Measurements from ENCODE around the gene FYN. TPM values are rescaled to one million over a fixed set of nuclear protein-coding genes. Genes with fewer than 3 reads are reported as not detected.

FYN gene
- total and polyA plus RNA-seq, 2 experiments from 2014 or later, result 95.7 to 104 TPM

DNA sequence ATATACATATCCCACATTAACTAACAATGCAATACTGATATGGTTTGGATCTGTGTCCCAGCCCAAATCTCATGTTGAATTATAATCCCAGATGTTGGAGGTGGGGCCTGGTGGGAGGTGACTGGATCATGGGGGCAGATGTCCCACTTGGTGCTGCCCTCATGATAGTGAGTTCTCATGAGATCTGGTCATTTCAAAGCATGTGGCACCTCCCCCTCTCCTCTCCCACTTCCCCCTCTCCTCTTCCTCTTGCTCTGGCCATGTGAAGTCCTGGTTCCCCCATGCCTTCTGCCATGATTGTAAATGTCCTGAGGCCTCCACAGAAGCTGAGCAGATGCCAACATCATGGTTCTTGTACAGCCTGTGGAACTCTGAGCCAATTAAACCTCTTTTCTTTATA, 71.2 kb downstream of the FYN start:
- DNase-seq (ENCODE audit: low read depth in 1 of 2, low spot score in 1 of 2), result no peak
- Histone ChIP-seq H3K36me3 (no peaks in the 10 kb centered on the region), H3K4me3 (no peak overlapping the region), H3K4me1 (ENCODE audit: low read depth) (no peaks in the 10 kb centered on the region), H3K27me3 (no peaks in the 10 kb centered on the region), H3K27ac (no peak overlapping the region), H3K9me3 (ENCODE audit: low read depth) (no peaks in the 10 kb centered on the region)
- TF ChIP-seq, protein P1, sequence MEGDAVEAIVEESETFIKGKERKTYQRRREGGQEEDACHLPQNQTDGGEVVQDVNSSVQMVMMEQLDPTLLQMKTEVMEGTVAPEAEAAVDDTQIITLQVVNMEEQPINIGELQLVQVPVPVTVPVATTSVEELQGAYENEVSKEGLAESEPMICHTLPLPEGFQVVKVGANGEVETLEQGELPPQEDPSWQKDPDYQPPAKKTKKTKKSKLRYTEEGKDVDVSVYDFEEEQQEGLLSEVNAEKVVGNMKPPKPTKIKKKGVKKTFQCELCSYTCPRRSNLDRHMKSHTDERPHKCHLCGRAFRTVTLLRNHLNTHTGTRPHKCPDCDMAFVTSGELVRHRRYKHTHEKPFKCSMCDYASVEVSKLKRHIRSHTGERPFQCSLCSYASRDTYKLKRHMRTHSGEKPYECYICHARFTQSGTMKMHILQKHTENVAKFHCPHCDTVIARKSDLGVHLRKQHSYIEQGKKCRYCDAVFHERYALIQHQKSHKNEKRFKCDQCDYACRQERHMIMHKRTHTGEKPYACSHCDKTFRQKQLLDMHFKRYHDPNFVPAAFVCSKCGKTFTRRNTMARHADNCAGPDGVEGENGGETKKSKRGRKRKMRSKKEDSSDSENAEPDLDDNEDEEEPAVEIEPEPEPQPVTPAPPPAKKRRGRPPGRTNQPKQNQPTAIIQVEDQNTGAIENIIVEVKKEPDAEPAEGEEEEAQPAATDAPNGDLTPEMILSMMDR (IDR thresholded peaks at IDR 0.05; ENCODE audit: low read depth, low read length), result no peak

DNA sequence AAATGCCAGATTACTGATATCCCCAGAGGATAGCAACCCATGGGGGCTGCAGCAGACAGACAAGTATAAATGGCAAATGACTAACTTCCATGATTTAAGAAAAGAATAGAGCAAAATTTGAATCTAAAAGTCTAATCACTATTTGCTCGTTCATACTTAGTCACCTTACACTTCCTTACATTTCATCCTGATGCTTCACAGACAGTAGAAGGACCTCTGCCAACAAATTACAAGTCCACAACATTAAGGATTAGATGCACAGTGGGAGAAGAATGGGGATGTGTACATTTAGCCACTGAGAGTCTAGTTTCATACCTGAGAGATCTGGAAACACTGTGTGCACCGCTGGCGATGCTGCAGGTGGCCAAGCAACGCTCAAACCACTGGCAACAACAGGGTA, 72.4 kb downstream of the FYN start:
- H3K9me3 ChIP-seq (ENCODE audit: low read depth), result no peaks in the 10 kb centered on the region
- no peaks in the 10 kb centered on the region for H3K4me1 ChIP-seq (ENCODE audit: low read depth)
- H3K4me3 ChIP-seq, result no peak overlapping the region
- TF ChIP-seq, protein P1 (IDR thresholded peaks at IDR 0.05; ENCODE audit: low read depth, low read length), result no peak
- H3K36me3 ChIP-seq, result no peaks in the 10 kb centered on the region
- H3K27me3 ChIP-seq, result no peaks in the 10 kb centered on the region
- DNase-seq (ENCODE audit: low read depth in 1 of 2, low spot score in 1 of 2), result no peak
- H3K27ac ChIP-seq, result no peak overlapping the region

DNA sequence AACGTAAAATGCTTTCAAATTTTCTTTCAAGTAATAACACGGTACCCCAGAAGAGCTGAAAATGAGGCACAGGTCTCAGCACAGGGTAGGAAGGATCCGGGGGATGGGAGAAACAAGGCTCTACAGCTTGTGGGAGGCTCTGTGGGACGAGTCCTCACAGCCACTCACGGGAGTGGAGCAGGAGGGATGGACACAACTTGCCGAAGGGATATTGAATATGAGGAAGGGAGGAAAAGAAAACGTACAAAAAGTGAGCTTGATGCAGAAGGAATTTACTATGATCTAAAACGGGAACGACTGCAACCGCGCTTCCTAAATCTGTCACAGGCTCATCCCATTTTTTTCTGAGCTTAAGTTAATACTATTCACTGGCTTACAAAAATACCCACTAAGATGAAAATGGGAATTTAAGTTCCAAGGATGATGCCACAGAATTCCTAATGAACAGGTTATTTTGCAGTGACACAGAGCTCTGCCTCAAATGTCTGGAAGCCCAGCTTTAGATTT, 72.9 kb downstream of the FYN start:
- Histone ChIP-seq H3K36me3 (no peaks in the 10 kb centered on the region), H3K4me3 (no peak overlapping the region), H3K4me1 (ENCODE audit: low read depth) (no peaks in the 10 kb centered on the region), H3K27ac (no peak overlapping the region), H3K9me3 (ENCODE audit: low read depth) (no peaks in the 10 kb centered on the region), H3K27me3 (no peaks in the 10 kb centered on the region)
- TF ChIP-seq, protein P1 (IDR thresholded peaks at IDR 0.05; ENCODE audit: low read depth, low read length), result no peak
- DNase-seq (ENCODE audit: low read depth in 1 of 2, low spot score in 1 of 2), result no peak

GRCh38 chr6:111799576-111800258, 73.5 kb downstream of the FYN start:
- Histone ChIP-seq H3K27me3 (no peaks in the 10 kb centered on the region), H3K27ac (no peak overlapping the region), H3K36me3 (no peaks in the 10 kb centered on the region), H3K4me1 (ENCODE audit: low read depth) (no peaks in the 10 kb centered on the region), H3K4me3 (no peak overlapping the region), H3K9me3 (ENCODE audit: low read depth) (no peaks in the 10 kb centered on the region)
- no peak for DNase-seq (ENCODE audit: low read depth in 1 of 2, low spot score in 1 of 2)
- TF ChIP-seq, protein P1 (IDR thresholded peaks at IDR 0.05; ENCODE audit: low read depth, low read length), result peak; percentile 4

DNA sequence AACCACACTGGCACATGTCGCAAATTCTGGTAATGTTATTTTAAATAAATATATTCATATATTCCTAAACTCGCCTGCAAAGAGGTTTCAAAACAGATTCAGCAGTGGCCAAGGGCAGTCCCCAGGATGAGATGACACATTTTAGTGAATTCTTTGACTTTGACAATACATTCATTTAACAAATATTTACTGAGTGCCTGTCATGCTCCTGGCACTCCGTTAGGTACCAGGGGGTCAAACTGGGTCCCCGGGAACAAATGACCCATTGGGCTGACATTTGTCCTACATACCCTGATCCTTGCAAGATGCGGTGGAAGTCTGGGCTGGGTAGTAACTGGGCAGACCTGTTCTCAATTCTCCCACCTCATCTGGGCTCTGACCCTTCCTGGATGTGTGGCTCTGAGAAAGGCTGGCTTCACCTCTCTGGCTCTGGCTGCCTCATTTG, 74.9 kb downstream of the FYN start:
- DNase-seq (ENCODE audit: low read depth in 1 of 2, low spot score in 1 of 2), result no peak
- Histone ChIP-seq H3K4me1 (ENCODE audit: low read depth) (no peaks in the 10 kb centered on the region), H3K27me3 (no peaks in the 10 kb centered on the region), H3K4me3 (no peak overlapping the region), H3K36me3 (no peaks in the 10 kb centered on the region), H3K27ac (no peak overlapping the region), H3K9me3 (ENCODE audit: low read depth) (no peaks in the 10 kb centered on the region)
- TF ChIP-seq, protein P1 (IDR thresholded peaks at IDR 0.05; ENCODE audit: low read depth, low read length), result no peak

All from cardiac muscle cell (in vitro differentiated cells and primary cell).